GM12864 (cell line): ENCODE data around the gene OPHN1.

Experiments
- DNase-seq: peaks from one replicate; pipeline ENCODE4 v3.0.0-alpha.2; 2011; ENCODE audit warnings: low read depth
- H3K4me3 ChIP-seq: 2 replicates; pipeline ENCODE4 v1.5.1; 2011; ENCODE audit warnings: mild to moderate bottlenecking, low read depth, low read length, control low read depth
- TF ChIP-seq, protein P1 (sequence below): IDR thresholded peaks from 2 replicates; pipeline ENCODE4 v1.5.1; 2011; ENCODE audit warnings: low read depth, mild to moderate bottlenecking, moderate library complexity, low read length, control low read depth, inconsistent platforms; ENCODE audit errors: missing control alignments

The OPHN1 gene

DNA sequence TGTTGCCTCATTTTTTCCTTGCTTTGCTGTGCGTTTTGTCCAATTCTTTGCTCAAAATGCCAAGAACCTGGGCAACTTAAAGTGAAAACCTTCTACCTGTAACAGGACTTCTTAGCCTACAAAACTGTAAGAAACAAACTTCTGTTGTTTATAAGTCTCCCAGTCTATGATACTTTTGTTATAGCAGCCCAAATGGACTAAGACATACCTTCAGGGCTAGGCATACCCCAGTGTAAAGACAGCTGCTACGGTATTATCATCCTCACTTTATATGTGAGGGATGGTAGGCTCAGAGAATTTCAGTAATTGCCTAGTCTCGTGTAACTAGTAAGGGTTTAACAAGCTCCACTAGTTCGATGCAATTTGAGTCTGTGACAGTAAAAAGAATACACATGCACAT, 6.0 kb upstream of the OPHN1 start:
- TF ChIP-seq, protein P1, sequence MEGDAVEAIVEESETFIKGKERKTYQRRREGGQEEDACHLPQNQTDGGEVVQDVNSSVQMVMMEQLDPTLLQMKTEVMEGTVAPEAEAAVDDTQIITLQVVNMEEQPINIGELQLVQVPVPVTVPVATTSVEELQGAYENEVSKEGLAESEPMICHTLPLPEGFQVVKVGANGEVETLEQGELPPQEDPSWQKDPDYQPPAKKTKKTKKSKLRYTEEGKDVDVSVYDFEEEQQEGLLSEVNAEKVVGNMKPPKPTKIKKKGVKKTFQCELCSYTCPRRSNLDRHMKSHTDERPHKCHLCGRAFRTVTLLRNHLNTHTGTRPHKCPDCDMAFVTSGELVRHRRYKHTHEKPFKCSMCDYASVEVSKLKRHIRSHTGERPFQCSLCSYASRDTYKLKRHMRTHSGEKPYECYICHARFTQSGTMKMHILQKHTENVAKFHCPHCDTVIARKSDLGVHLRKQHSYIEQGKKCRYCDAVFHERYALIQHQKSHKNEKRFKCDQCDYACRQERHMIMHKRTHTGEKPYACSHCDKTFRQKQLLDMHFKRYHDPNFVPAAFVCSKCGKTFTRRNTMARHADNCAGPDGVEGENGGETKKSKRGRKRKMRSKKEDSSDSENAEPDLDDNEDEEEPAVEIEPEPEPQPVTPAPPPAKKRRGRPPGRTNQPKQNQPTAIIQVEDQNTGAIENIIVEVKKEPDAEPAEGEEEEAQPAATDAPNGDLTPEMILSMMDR = no peak
- no peak overlapping the region for H3K4me3 ChIP-seq
- no peak for DNase-seq

DNA sequence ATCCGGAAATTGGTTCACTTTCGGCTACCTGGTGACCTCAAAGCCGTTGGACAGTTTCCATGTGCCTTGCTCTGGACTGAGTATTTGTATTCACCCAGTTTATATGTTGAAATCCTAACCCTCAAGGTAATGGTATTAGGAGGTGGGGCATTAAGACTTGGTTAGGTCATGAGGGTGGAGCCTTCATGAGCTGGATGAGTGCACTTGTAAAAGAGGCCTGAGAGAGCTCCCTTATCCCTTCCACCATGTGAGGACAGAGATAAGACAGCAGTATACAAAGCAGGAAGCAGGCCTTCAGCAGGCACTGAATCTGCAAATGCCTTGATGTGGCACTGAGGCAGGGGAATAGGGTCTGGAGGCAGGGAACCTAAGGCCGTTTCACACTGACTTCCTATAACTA, 5.3 kb upstream of the OPHN1 start:
- H3K4me3 ChIP-seq = no peak overlapping the region
- TF ChIP-seq, protein P1 = no peak
- DNase-seq = no peak

DNA sequence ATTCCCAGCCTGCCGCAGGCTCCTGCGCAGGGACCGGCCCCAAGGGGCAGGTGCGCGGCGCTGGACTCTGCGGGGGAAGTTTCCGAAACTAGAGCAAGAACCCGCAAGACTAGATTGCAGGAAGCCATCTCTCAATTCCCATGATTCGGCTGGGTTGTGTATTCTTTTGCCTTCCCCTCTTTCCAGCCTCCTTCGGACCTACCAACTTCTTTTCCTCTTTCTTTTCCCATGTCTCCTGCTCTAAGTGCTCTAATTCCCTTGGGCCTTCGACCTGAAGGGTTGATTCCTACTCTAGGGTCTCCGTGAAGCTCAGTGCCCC, 645 bp upstream of the OPHN1 start:
- TF ChIP-seq, protein P1 = no peak
- H3K4me3 ChIP-seq = no peak overlapping the region
- no peak for DNase-seq

DNA sequence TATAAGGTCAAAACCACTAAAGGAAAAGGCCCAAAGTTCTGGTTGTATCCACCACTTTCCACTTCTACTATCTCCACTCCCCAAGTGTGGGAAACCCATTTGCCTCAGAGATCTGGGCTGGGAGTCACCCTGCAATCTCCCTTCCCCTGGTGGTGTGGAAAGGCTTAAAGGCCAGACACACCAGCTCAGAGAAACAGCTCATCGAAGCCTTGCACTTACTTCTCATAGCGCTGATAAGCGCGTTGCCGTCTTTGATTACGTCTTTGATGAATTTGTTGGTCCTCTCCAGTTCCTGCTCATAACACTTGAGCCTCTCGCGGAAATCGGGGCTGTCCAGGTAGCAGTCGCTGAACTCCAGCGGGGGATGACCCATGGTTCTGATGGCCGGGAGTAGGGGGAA, 647 bp downstream of the OPHN1 start:
- TF ChIP-seq, protein P1 = no peak
- DNase-seq = no peak
- no peak overlapping the region for H3K4me3 ChIP-seq

DNA sequence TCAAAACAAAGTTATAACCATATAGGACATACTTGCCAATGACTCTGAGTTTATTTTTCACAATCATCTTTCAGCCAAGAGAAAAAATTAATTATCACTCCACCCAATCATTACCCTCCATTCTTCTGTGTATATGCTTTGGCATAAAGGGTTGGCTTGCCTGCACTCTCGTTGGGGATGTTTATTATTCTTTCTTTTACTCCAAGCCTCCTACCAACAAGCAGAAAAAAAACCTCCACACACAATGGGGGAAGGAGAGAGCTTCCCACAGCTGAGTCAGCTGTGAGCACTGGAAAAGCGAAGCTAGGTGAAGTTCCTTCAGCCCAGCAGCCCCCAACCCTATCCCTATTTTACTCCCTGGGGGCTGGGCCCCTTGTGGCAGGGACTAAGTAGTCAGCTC, 1.5 kb downstream of the OPHN1 start:
- H3K4me3 ChIP-seq = no peak overlapping the region
- DNase-seq = no peak
- TF ChIP-seq, protein P1 = no peak

DNA sequence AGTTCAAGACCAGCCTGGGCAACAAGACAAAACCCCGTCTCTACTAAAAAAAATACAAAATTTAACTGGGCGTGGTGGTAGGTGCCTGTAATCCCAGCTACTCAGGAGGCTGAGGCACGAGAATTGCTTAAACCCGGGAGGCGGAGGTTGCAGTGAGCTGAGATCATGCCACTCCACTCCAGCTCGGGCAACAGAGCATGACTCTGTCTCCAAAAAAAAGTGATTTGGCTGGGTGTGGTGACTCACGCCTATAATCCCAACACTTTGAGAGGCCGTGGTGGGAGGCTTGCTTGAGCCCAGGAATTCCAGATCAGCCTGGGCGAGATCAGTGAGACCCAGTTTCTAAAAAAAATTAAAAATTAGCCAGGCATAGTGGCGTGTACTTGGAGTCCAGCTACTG, 4.1 kb downstream of the OPHN1 start:
- DNase-seq = no peak
- H3K4me3 ChIP-seq = no peak overlapping the region
- TF ChIP-seq, protein P1 = no peak

DNA sequence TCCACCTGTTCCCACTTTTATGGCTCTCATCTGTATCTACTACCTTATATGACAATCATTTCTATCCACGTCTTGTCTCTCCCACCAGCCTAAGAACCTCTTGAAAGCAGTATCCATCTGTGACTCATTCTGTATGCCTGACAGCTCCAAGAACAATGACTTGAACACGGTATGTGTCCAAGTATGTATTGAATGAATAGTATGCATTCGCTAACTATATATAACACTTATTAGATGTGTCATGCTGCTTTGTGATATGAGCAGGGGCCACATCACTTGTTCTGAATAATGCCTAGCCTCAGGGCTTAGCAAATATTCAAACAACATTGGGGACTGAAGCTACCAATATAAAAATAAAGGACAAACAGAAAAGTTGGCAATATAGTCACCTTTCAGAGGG, 4.9 kb downstream of the OPHN1 start:
- TF ChIP-seq, protein P1 = no peak
- DNase-seq = no peak
- H3K4me3 ChIP-seq = no peak overlapping the region
